GM12865 (cell line): Measurements from ENCODE around the gene ZNF316.
A peak's percentile ranks its signal among the peaks of the same experiment; 100 is the strongest.

Experiments used
- DNase-seq: peaks from one replicate; pipeline ENCODE4 v3.0.0; 2010; ENCODE audit warnings: low read depth
- H3K4me3 ChIP-seq: 2 replicates; pipeline ENCODE4 v1.5.1; 2011; ENCODE audit warnings: mild to moderate bottlenecking, low read depth, low read length, control low read depth
- TF ChIP-seq, protein P1 (sequence below): IDR thresholded peaks from 2 replicates; pipeline ENCODE4 v1.5.1; 2011; ENCODE audit warnings: low read length, control low read depth, low read depth, inconsistent platforms; ENCODE audit not compliant: insufficient read depth; ENCODE audit errors: missing control alignments

Gene ZNF316

DNA sequence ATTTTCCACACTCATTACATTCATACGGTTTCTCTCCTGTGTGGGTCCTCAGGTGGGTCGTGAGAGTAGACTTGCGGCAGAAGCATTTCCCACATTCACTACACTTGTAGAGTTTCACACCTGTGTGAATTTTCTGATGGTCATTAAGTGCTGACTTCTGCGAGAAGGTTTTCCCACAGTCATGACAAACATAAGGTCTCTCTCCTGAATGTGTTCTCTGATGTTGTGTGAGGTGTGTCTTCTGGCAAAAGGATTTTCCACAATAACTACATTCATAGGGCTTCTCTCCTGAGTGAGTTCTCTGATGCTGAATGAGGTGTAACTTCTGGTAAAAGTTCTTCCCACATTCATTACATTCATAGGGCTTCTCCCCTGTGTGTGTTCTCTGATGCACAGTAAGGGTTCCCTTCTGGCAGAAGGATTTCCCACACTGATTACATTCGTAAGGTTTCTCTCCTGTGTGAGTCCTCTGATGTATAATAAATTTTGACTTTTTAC is 54.5 kb downstream of the ZNF316 start:
- TF ChIP-seq, protein P1, sequence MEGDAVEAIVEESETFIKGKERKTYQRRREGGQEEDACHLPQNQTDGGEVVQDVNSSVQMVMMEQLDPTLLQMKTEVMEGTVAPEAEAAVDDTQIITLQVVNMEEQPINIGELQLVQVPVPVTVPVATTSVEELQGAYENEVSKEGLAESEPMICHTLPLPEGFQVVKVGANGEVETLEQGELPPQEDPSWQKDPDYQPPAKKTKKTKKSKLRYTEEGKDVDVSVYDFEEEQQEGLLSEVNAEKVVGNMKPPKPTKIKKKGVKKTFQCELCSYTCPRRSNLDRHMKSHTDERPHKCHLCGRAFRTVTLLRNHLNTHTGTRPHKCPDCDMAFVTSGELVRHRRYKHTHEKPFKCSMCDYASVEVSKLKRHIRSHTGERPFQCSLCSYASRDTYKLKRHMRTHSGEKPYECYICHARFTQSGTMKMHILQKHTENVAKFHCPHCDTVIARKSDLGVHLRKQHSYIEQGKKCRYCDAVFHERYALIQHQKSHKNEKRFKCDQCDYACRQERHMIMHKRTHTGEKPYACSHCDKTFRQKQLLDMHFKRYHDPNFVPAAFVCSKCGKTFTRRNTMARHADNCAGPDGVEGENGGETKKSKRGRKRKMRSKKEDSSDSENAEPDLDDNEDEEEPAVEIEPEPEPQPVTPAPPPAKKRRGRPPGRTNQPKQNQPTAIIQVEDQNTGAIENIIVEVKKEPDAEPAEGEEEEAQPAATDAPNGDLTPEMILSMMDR = no peak
- DNase-seq = peak; percentile 20
- no peak overlapping the region for H3K4me3 ChIP-seq

DNA sequence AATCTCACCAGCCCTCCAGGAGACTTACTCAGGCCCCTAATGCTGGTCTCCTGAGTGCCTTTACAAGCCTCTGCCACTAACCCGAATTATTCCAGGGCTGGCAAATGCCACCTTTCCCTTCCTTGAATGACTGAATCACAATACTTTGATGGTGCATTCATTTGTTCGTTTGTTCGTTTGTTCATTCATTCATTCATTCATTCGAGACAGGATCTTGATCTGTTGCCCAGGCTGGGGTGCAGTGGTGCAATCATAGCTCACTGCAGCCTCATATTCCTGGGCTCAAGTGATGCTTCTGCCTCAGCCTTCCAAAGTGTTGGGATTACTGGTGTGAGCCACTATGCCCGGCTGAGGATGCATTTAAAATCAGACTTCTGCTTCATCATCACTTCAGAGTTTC is 63.7 kb downstream of the ZNF316 start:
- DNase-seq = no peak
- no peak overlapping the region for H3K4me3 ChIP-seq
- TF ChIP-seq, protein P1 = no peak

DNA sequence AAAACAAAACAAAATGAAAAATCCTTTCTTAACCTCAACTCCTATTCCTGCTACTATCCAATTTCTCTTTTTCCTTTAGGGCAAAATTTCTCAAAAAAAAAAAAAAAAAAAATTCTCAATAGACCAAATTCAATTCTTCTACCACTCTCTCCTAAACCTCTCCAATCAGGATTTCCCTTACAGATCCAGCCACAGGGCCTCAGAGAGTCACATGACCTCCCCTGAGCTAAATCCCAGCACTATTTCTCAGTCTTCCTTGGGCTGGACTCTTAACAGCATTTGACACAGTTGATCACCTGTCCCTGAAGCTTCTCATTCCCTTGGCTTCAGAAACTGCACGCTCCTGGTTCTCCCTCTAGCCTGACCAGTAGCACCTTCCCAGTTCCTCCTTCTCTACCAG is 64.7 kb downstream of the ZNF316 start:
- no peak overlapping the region for H3K4me3 ChIP-seq
- no peak for DNase-seq
- TF ChIP-seq, protein P1 = no peak
